ENCODE measurements around the gene THAP4. TPM values are rescaled to one million over a fixed set of nuclear protein-coding genes. Genes with fewer than 3 reads are reported as not detected.
"Not testable (repeated sequence)": the region's sequence is repeated elsewhere in the genome, so short reads cannot be mapped to it uniquely, and the experiment has no call there.

THAP4 gene
- total RNA-seq, 1 donor from 2014 or later = 50.1 TPM

GRCh38 chr2:241598061-241598460 is 38.9 kb downstream of the THAP4 start:
- Mint-ChIP-seq H3K36me3 (peaks cover 34% of the 10 kb centered on the region), H3K9me3 (no peaks in the 10 kb centered on the region), H3K4me3 (no peak overlapping the region), H3K27ac (no peak overlapping the region), H3K27me3 (ENCODE audit: low read depth) (no peaks in the 10 kb centered on the region), H3K4me1 (no peaks in the 10 kb centered on the region)
- no peak for DNase-seq (ENCODE audit: low spot score in 2 of 2, unreplicated experiment in 2 of 2)
- TF ChIP-seq CTCF (IDR thresholded peaks at IDR 0.05; ENCODE audit: unreplicated experiment) = no peak

DNA sequence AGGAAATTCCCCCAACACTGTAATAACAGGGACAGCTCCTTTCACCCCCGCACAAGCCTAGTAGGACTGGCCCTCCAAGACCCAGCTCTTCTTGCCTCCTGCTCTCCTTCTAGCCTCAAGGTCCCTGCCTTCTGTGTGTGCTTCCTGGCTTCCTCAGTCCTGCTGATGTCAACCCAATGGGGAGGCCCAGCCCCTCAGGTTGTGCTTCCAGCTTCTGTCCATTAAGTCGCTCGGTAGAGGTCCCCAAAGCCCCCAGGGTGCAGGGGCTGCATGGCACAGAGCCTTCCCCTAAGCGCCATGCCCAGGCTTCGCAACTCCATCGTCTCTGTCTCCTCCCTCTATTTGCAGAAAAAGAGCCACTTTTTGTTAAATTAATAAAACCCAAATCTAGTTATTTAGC is 39.4 kb downstream of the THAP4 start:
- H3K27ac Mint-ChIP-seq = no peak overlapping the region
- TF ChIP-seq CTCF (IDR thresholded peaks at IDR 0.05; ENCODE audit: unreplicated experiment) = no peak
- no peaks in the 10 kb centered on the region for H3K27me3 Mint-ChIP-seq (ENCODE audit: low read depth)

GRCh38 chr2:241595600-241596140 is 41.3 kb downstream of the THAP4 start:
- peaks cover 26% of the 10 kb centered on the region for H3K36me3 Mint-ChIP-seq
- H3K27ac Mint-ChIP-seq = no peak overlapping the region
- no peaks in the 10 kb centered on the region for H3K9me3 Mint-ChIP-seq
- no peak for DNase-seq (ENCODE audit: low spot score in 2 of 2, unreplicated experiment in 2 of 2)
- peak; percentile 40 for TF ChIP-seq CTCF (IDR thresholded peaks at IDR 0.05; ENCODE audit: unreplicated experiment)
- H3K4me1 Mint-ChIP-seq = no peaks in the 10 kb centered on the region
- no peaks in the 10 kb centered on the region for H3K27me3 Mint-ChIP-seq (ENCODE audit: low read depth)
- H3K4me3 Mint-ChIP-seq = no peak overlapping the region

More for the DNA sequence above, 39.4 kb downstream of the THAP4 start:
- no peak overlapping the region for H3K4me3 Mint-ChIP-seq
- no peak for DNase-seq (ENCODE audit: low spot score in 2 of 2, unreplicated experiment in 2 of 2)
- peaks cover 34% of the 10 kb centered on the region for H3K36me3 Mint-ChIP-seq
- H3K4me1 Mint-ChIP-seq = no peaks in the 10 kb centered on the region
- no peaks in the 10 kb centered on the region for H3K9me3 Mint-ChIP-seq

DNA sequence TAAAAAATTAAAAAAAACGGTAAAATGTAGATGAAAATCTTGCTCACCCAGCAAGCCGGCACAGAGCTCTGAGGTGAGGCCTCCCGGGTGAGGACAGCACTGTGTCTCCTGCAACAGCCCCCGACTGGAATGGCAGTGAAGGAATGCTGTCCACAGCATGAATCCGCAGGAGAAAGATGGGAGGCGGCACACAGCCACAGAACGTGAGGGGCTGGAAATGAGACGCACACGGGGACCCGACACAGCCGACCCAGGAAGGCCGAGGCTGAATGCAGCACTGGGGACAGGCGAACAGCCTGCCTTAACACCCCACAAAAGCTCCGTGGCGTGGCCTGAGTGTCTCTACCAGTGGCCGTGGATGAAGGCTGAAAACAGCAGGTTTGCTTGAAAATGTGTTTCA is 43.7 kb downstream of the THAP4 start:
- Mint-ChIP-seq H3K27me3 (ENCODE audit: low read depth) (no peaks in the 10 kb centered on the region), H3K27ac (no peak overlapping the region), H3K36me3 (peaks cover 15% of the 10 kb centered on the region), H3K4me1 (no peaks in the 10 kb centered on the region), H3K9me3 (peaks cover 14% of the 10 kb centered on the region), H3K4me3 (no peak overlapping the region)
- no peak for TF ChIP-seq CTCF (IDR thresholded peaks at IDR 0.05; ENCODE audit: unreplicated experiment)
- no peak for DNase-seq (ENCODE audit: low spot score in 2 of 2, unreplicated experiment in 2 of 2)

DNA sequence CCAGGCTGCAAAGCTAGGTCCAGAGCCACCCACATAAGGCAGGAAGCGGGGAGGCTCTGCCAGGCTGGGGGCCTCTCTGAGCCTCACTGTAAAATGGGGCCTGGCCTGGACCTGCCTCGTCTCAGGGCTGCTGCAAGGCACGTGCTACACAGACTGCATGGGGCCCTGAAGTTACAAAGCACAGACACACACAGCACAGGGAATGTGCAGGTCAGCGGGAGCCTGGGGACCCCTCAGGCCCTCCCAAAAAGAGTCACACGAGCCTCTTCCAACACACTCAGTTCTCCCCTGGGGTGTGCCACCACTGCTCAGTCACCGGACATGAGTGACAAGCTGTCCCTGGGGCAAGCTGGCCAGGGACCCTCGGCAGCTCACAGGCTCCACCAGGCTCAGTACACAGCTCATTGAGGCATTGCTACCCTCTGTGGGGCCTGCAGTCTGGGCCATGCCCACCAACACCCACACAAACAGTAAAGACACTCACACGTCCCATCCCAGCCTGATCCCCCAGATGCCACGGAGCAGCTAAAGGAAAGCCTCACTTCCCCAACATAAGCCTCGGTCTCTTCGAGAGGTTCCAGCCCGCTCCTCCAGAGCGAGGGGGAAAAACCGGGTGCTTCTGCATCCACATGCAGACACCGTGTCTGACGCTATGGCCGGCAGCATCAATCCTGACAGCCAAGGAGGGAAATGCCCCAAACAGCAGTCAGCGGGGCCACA is 44.7 kb downstream of the THAP4 start:
- Mint-ChIP-seq H3K9me3 (peaks cover 19% of the 10 kb centered on the region), H3K27me3 (ENCODE audit: low read depth) (no peaks in the 10 kb centered on the region), H3K4me3 (no peak overlapping the region), H3K27ac (no peak overlapping the region), H3K36me3 (peaks cover 8% of the 10 kb centered on the region), H3K4me1 (no peaks in the 10 kb centered on the region)
- no peak for DNase-seq (ENCODE audit: low spot score in 2 of 2, unreplicated experiment in 2 of 2)
- TF ChIP-seq CTCF (IDR thresholded peaks at IDR 0.05; ENCODE audit: unreplicated experiment) = no peak

DNA sequence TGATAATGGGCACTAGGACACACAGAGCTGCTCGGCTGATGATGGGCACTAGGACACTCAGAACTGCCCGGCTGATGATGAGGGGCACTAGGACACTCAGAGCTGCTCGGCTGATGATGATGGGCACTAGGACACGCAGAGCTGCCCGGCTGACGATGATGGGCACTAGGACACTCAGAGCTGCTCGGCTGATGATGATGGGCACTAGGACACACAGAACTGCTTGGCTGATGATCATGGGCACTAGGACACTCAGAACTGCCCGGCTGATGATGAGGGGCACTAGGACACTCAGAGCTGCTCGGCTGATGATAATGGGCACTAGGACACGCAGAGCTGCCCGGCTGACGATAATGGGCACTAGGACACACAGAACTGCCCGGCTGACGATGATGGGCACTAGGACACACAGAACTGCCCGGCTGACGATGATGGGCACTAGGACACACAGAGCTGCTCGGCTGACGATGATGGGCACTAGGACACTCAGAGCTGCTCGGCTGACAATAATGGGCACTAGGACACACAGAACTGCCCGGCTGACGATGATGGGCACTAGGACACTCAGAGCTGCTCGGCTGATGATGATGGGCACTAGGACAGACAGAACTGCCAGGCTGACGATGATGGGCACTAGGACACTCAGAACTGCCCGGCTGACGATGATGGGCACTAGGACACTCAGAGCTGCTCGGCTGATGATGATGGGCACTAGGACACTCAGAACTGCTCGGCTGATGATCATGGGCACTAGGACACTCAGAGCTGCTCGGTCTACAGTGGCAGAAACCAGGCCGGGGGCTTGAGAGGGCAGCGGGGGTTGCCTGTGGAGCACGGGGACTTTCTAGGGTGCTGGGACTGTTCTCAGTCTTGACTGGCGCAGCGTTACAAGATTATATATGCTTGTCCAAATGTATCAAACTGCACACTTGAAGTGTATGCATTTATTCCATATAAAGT is 46.2 kb downstream of the THAP4 start:
- DNase-seq (ENCODE audit: low spot score in 2 of 2, unreplicated experiment in 2 of 2); H3K27ac Mint-ChIP-seq; H3K27me3 Mint-ChIP-seq (ENCODE audit: low read depth); H3K4me1 Mint-ChIP-seq; H3K36me3 Mint-ChIP-seq; H3K4me3 Mint-ChIP-seq: not testable (repeated sequence)
- H3K9me3 Mint-ChIP-seq = peaks cover 30% of the 10 kb centered on the region

DNA sequence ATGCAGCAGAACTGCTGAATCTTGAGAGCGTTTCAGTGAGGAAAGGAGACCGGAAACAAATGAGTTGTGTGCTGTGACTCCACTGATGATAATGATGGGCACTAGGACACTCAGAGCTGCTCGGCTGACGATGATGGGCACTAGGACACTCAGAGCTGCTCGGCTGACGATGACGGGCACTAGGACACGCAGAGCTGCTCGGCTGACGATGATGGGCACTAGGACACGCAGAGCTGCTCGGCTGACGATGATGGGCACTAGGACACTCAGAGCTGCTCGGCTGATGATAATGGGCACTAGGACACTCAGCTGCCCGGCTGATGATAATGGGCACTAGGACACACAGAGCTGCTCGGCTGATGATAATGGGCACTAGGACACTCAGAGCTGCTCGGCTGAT is 47.1 kb downstream of the THAP4 start:
- H3K27me3 Mint-ChIP-seq (ENCODE audit: low read depth); H3K4me1 Mint-ChIP-seq; DNase-seq (ENCODE audit: low spot score in 2 of 2, unreplicated experiment in 2 of 2); H3K4me3 Mint-ChIP-seq; H3K27ac Mint-ChIP-seq: not testable (repeated sequence)
- Mint-ChIP-seq H3K36me3 (peaks cover 14% of the 10 kb centered on the region), H3K9me3 (peaks cover 37% of the 10 kb centered on the region)
